NCI-H2196 treated with DMSO at 0.1 percent for 48 hours (cell line): Measurements from ENCODE around the gene MDH1.
"Not testable (repeated sequence)": the region's sequence is repeated elsewhere in the genome, so short reads cannot be mapped to it uniquely, and the experiment has no call there.

Experiments
- DNase-seq: peaks from one replicate; lab custom pipeline; 2025; ENCODE audit not compliant: unreplicated experiment; lab: John Stamatoyannopoulos, UW

Gene MDH1

DNA sequence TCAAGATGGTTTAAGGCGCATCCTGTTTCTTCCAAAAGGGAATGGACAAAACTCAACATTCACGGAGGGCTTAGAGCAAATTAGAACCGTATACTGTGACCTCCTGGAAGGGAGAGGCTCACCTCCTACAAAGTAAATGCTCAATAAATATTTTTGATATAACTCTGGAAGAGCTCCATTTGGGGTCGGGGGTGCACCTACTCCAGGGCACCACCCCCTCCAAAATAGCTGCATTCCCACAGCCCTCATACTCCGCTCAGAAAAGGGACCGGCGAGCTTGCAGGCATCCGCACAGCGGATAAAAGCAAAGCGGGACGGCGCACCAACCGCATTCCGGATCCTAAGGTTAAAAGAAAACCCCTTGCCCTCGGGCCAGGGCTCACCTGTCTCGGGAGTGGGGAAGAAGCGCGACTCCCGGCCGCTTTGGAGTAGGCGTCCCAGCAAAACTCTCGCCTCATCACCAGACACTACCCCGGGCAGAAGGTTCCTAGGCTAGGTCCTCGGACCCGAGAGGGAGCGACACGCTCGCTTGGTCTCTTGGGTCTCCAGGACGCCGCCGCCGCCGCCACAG, 864 bp upstream of the MDH1 start:
- no peak for DNase-seq

DNA sequence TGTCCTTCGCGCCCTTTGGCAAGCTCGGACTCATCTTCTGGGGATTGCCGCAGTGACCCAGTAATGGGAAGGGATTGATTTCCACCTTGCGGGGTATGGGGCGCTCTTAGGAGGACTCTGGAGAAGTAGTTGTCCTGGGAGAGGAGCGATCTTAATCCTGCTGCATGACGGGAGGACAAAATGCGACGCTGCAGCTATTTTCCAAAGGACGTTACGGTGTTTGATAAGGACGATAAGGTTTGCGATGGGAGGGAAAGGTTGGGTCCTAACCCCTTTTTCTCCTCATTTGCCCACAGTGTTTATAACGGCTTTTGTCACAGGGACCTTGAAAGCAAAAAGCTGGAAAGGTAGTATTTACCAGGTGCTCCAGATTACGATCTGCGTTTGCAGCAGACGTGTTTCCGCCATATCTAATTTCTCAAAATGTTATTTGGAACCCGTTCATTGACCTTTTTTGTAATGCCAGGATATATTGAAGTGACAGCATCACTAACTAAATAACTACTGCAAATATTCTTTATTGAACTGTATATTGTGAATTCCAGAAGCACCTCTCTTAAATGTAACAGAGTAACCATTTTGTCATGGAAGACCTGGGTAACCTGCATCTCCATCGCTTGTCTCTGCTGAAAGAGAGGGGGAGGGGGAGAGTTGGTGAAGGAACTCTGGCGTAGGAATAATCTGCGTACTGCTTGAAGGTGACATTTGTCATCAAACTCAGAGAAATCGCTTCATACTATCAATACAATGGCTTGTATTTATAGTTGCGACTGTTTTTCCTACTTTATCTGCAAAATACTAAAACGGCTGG, 590 bp downstream of the MDH1 start:
- no peak for DNase-seq

DNA sequence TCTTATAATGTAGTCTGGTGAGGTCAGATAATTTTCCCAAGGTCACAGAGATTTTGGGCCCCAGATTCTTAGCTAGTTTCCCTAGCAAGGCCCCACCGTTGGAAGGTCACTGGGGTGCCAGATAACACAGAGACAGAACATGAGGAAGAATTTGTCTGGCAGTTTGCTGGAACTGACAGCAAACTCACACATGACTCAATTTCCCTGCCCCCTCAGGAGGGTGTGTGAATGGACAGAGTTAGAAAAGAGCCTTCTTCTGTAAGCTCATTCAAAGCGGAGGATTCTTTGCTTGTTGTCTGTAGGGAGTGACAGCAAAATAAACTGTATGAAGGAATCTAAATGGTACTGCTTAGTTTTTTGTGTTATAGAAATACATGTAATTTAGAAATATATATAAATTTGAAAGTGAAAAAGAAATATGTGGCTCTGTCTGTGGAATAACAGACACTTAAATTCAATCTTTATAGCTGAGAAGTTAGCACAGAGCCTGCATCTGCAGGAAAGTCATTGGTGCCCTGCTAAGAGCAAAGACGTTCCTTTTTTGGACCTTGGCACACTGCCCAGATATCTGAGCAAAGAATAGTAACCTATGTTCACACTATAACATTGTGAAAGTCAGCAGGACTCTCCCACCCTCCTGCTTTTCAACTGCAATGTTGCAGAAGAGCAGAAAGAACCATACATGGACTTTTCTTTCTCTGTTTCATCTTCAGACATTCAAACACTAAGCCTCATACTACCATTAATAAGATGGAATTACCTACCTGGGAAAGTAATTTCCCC, 2.1 kb downstream of the MDH1 start:
- no peak for DNase-seq

DNA sequence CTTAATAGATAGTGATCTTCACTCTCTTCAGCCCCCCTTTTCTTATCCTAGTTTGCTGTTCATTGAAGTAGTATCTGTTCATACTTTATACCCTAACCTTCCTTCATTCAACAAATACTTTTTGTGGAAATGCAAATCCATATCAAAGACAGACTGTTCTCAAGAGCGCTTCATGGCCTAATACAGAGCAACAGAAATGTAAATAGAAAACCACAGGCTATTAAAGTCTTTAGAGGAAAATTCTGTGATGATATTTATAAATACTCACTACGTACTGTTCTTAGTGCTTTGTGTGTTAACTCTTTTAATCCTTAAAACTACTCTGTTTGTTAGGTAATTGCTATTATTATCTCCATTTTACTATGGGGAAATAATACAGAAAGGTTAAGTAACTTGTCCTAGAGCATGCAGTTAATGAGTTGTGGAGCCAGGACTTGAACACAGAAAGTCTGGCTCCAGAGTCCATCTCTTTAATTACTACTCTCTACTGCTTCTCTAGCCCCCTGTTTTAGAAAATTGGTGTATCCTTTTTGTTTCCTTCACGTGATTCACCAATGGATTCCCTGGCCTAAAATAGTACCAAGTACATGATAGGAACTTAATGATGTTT, 2.9 kb downstream of the MDH1 start:
- DNase-seq: no peak

DNA sequence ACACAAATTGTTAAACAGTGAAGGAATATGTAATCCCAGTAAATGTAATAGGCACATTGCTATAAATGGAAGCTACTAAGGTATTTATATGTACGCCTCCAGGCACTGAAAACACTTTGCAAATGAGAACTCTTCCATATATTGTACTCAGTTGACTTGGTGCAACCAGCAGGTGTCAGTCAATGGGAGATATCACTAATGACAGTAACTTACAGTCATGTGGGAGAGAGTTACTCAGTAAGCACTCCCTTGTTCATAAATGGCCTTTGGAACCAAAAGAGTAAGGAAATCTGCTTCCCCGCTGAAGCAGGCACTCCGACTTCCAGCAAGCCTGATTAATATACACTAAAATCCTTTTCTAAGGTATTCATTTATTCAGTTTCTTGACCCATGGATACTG, 5.9 kb downstream of the MDH1 start:
- DNase-seq: no peak

- DNase-seq: no peak
These were observed 7.7 kb downstream of the MDH1 start for GRCh38 chr2:63596401-63596883.

GRCh38 chr2:63598981-63599380, 10.2 kb downstream of the MDH1 start:
- no peak for DNase-seq

GRCh38 chr2:63600881-63601460, 12.2 kb downstream of the MDH1 start:
- no peak for DNase-seq

DNA sequence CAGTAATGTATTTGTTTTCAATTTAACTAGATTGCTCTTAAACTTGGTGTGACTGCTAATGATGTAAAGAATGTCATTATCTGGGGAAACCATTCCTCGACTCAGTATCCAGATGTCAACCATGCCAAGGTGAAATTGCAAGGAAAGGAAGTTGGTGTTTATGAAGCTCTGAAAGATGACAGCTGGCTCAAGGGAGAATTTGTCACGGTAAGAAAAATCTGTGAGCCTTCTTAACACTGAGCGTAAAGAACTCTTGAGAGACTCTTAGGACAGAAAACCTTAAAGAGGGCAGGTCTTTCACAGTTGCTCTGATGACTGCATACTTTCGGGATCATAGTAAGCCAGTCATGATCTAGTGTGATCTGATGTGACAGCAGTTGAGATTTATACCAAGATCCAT, 15.9 kb downstream of the MDH1 start:
- no peak for DNase-seq

GRCh38 chr2:63608865-63609264, 20.1 kb downstream of the MDH1 start:
- not testable (repeated sequence) for DNase-seq

DNA sequence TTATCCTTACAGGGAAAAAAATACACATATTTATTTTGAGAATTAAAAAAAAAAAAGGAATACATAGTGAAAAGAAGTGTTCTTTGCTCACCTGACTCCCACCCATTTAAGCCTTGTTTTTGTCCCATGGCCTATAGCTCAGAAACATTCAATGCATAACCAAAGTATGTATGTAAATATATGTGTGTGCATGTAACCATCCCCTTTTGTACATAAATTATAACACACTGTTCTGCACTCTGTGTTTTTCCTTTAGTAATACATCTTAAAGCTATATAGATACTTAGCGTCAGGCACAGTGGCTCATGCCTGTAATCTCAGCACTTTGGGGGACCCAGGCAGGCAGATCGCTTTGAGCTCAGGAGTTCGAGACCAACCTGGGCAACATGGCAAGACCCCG, 21.8 kb downstream of the MDH1 start:
- no peak for DNase-seq

GRCh38 chr2:63613391-63613901, 24.7 kb downstream of the MDH1 start:
- DNase-seq: no peak

- no peak for DNase-seq
These were observed 25.7 kb downstream of the MDH1 start for GRCh38 chr2:63614448-63614968.

GRCh38 chr2:63614983-63615945, 26.5 kb downstream of the MDH1 start:
- DNase-seq: no peak

- no peak for DNase-seq
These were observed 28.6 kb downstream of the MDH1 start for GRCh38 chr2:63617366-63617765.

- no peak for DNase-seq
These were observed 30.6 kb downstream of the MDH1 start for GRCh38 chr2:63619328-63619727.

- no peak for DNase-seq
These were observed 34.0 kb downstream of the MDH1 start for GRCh38 chr2:63622751-63623150.

- not testable (repeated sequence) for DNase-seq
These were observed 35.0 kb downstream of the MDH1 start for GRCh38 chr2:63623763-63624162.

DNA sequence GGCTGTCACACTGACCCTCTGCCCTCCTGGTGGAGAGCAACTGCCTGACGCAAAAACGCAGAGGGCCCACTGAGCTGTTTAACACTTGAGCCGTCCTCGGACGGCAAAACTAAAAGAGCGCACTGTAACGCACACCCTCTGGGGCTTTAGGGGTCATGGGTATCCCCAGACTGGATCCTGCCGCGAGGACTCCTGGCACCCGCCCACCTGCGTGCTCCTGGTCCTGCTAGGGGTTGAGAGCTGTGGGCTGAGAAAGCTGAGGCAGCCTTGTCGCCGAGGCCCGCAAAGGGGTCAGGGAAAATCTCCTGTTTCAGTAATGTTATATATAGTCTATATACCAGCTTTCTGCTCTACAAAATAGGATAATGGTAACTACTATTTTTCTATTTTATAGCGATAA, 39.1 kb downstream of the MDH1 start:
- no peak for DNase-seq
